GM18498 (cell line): ENCODE measurements around the gene CD300E.

Experiments
- ATAC-seq: cut with Tn5 transposase; IDR thresholded peaks from one replicate; pipeline ENCODE4 v1.9.1; 2021; ENCODE audit warnings: mild to moderate bottlenecking, moderate library complexity; ENCODE audit not compliant: unreplicated experiment

Gene CD300E

GRCh38 chr17:74569020-74570003 lies 54.2 kb downstream of the CD300E start:
- no peak for ATAC-seq

DNA sequence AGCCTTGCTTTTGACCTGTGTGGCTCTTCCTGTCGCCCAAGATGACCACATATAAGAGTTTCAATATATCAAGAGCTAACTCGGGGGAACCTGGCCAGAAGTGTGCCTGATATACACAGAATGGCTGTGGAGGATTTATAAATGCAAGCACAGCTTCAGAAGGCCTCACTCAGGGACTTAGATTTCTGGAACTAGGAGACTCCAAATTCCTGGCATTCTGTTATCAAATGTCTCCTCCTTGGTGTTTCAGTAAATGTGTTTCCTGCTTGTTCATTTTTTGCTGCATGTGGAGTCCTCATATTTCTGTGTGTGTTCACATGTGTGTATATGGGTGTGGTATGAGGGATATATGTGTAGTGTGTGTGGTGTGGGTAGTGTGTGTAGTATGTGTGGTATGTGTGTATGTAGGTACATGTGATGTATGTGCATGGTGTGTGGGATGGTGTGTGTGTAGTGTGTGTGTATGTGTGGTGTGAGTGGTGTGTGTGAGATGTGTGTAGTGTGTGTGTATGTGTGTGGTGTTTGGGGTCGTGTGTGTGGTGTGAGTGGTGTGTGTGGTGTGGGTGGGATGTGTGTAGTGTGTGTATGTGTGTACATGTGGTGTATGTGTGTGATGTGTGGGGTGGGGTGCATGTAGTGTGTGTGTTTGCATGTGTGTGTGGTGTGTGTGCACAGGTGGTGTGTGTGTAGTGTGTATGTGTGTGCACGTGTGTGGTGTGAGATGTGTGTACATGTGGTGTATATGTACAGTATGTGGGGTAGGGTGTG lies 55.2 kb downstream of the CD300E start:
- no peak for ATAC-seq

DNA sequence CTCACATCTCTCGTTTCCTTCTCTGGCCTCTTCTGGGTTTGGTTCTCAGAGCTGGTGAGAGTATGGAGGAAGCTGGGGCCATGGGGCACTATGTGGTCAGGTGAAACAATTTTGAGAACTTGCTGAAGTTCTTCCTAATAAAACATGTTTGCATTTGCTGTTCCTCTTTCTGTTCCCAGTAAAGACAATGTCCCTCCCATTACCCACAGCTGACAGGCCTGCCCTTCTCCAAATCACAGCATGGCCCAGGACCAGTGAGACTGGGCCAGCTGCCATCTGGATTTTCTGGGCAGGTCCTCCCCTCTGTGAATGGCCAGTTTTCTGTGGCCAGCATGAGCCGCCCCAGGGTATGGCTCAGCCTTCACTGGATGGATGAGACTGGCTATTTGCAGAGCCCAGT lies 56.1 kb downstream of the CD300E start, which contains the start of gene CD300H:
TSS of gene CD300H (minus strand) at position 113 of the 400 bp plus-strand sequence.
- no peak for ATAC-seq

DNA sequence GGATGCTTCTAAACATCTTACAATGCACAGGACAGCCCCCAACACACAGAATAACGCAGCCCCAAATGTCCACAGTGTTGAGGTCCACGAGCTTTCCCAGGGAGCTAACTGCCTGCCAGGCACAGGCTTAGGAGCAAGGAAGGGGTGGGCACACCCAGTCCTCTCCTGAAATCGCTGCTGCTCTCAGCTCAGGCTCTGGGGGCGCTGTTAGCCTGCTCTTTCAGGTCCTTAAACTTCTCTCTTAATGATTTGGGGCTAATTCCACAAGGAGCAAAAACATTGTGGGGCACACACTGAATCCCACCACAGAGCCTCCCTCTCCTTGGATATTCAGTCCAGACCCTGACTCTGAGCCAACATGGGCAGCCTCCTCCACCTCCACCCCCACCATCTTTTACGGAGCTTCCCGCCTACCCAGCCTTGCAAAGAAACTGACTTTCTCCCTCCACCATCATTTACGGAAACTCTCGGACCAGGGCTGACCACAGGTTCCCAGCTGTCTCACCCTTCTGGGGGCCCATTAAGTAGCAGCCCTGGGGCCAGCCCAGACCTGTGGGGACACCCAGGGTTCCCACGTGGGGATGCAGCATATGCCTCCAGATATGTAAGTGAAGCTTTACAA lies 57.3 kb downstream of the CD300E start:
- no peak for ATAC-seq

GRCh38 chr17:74565126-74565525 lies 58.4 kb downstream of the CD300E start:
- ATAC-seq: no peak

DNA sequence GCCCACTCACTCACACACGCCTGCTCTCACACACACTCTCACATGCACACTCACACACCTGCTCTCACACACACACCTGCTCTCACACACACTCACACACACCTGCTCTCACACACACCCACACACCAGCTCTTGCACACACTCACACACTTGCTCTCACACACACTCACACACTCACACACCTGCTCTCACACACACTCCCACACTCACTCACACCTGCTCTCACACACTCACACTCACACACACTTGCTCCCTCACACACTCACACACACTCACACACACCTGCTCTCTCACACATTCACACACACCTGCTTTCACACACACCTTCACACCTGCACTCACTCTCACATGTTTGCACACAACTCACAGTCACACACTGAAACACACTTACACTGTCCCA lies 60.2 kb downstream of the CD300E start:
- no peak for ATAC-seq

GRCh38 chr17:74561586-74561985 lies 62.0 kb downstream of the CD300E start:
- ATAC-seq: no peak
